ENCODE measurements around the gene PUS3. TPM values are rescaled to one million over a fixed set of nuclear protein-coding genes. Genes with fewer than 3 reads are reported as not detected.

PUS3 gene
- total RNA-seq, 1 donor from 2014 or later = 14.3 TPM

GRCh38 chr11:125929445-125930075, 26.6 kb upstream of the PUS3 start:
- no peaks in the 10 kb centered on the region for H3K9me3 Mint-ChIP-seq (ENCODE audit: unreplicated experiment)
- Histone ChIP-seq H3K9ac (ENCODE audit: low read length) (no peak overlapping the region), H3K27me3 (ENCODE audit: insufficient read depth, low read length) (peaks cover 11% of the 10 kb centered on the region), H3K4me3 (ENCODE audit: insufficient read depth, low read depth, low read length) (no peak overlapping the region), H3K27ac (ENCODE audit: low read depth, low read length) (no peak overlapping the region), H3K4me2 (ENCODE audit: low read length) (no peak overlapping the region), H3K4me1 (ENCODE audit: insufficient read depth, low read length) (no peaks in the 10 kb centered on the region), H3K36me3 (ENCODE audit: insufficient read depth, low read length) (no peaks in the 10 kb centered on the region), H4K20me1 (ENCODE audit: insufficient read depth, low read length) (no peaks in the 10 kb centered on the region), H2AFZ (ENCODE audit: low read depth, low read length) (no peak overlapping the region), H3K79me2 (ENCODE audit: insufficient read depth, low read length) (no peaks in the 10 kb centered on the region), H3K9me3 (ENCODE audit: insufficient read depth, low read depth, low read length) (no peaks in the 10 kb centered on the region)
- H3K27me3 Mint-ChIP-seq (ENCODE audit: low read depth, unreplicated experiment) = peaks cover 43% of the 10 kb centered on the region
- no peaks in the 10 kb centered on the region for H3K36me3 Mint-ChIP-seq (ENCODE audit: low read depth, unreplicated experiment)
- no peak overlapping the region for H3K27ac Mint-ChIP-seq (ENCODE audit: unreplicated experiment)
- FAIRE-seq = no peak
- no peak for DNase-seq (ENCODE audit: low read depth)
- TF ChIP-seq EZH2 (IDR thresholded peaks at IDR 0.05; ENCODE audit: insufficient read depth, low read length) (no peak), CTCF (IDR thresholded peaks at IDR 0.05; ENCODE audit: insufficient read depth, low read depth, low read length) (no peak)
- peaks cover 6% of the 10 kb centered on the region for H3K4me1 Mint-ChIP-seq (ENCODE audit: low read depth, unreplicated experiment)
- H3K4me3 Mint-ChIP-seq (ENCODE audit: unreplicated experiment) = no peak overlapping the region

- H3K27me3 Mint-ChIP-seq (ENCODE audit: low read depth, unreplicated experiment) = peaks cover 26% of the 10 kb centered on the region
- Histone ChIP-seq H3K27ac (ENCODE audit: low read depth, low read length) (no peak overlapping the region), H3K9me3 (ENCODE audit: insufficient read depth, low read depth, low read length) (no peaks in the 10 kb centered on the region), H3K79me2 (ENCODE audit: insufficient read depth, low read length) (no peaks in the 10 kb centered on the region), H3K27me3 (ENCODE audit: insufficient read depth, low read length) (peaks cover 8% of the 10 kb centered on the region), H3K4me1 (ENCODE audit: insufficient read depth, low read length) (no peaks in the 10 kb centered on the region), H4K20me1 (ENCODE audit: insufficient read depth, low read length) (no peaks in the 10 kb centered on the region), H3K4me3 (ENCODE audit: insufficient read depth, low read depth, low read length) (no peak overlapping the region), H3K36me3 (ENCODE audit: insufficient read depth, low read length) (no peaks in the 10 kb centered on the region), H2AFZ (ENCODE audit: low read depth, low read length) (no peak overlapping the region), H3K9ac (ENCODE audit: low read length) (no peak overlapping the region), H3K4me2 (ENCODE audit: low read length) (no peak overlapping the region)
- FAIRE-seq = no peak
- no peak overlapping the region for H3K4me3 Mint-ChIP-seq (ENCODE audit: unreplicated experiment)
- H3K36me3 Mint-ChIP-seq (ENCODE audit: low read depth, unreplicated experiment) = no peaks in the 10 kb centered on the region
- H3K9me3 Mint-ChIP-seq (ENCODE audit: unreplicated experiment) = no peaks in the 10 kb centered on the region
- H3K4me1 Mint-ChIP-seq (ENCODE audit: low read depth, unreplicated experiment) = peaks cover 4% of the 10 kb centered on the region
- no peak for DNase-seq (ENCODE audit: low read depth)
- TF ChIP-seq CTCF (IDR thresholded peaks at IDR 0.05; ENCODE audit: insufficient read depth, low read depth, low read length) = no peak
- no peak for TF ChIP-seq EZH2 (IDR thresholded peaks at IDR 0.05; ENCODE audit: insufficient read depth, low read length)
- H3K27ac Mint-ChIP-seq (ENCODE audit: unreplicated experiment) = no peak overlapping the region
Observed at GRCh38 chr11:125926682-125927081, 23.7 kb upstream of the PUS3 start.

- no peak for FAIRE-seq
- H3K27ac Mint-ChIP-seq (ENCODE audit: unreplicated experiment) = no peak overlapping the region
Observed at GRCh38 chr11:125925804-125926203, 22.8 kb upstream of the PUS3 start.

More at GRCh38 chr11:125925804-125926203, 22.8 kb upstream of the PUS3 start:
- TF ChIP-seq EZH2 (IDR thresholded peaks at IDR 0.05; ENCODE audit: insufficient read depth, low read length) (no peak), CTCF (IDR thresholded peaks at IDR 0.05; ENCODE audit: insufficient read depth, low read depth, low read length) (no peak)
- H4K20me1 ChIP-seq (ENCODE audit: insufficient read depth, low read length) = no peaks in the 10 kb centered on the region
- H3K4me1 Mint-ChIP-seq (ENCODE audit: low read depth, unreplicated experiment) = peaks cover 4% of the 10 kb centered on the region
- no peak overlapping the region for H3K9ac ChIP-seq (ENCODE audit: low read length)
- H3K79me2 ChIP-seq (ENCODE audit: insufficient read depth, low read length) = no peaks in the 10 kb centered on the region
- H3K9me3 Mint-ChIP-seq (ENCODE audit: unreplicated experiment) = no peaks in the 10 kb centered on the region
- no peak overlapping the region for H3K4me2 ChIP-seq (ENCODE audit: low read length)
- no peaks in the 10 kb centered on the region for H3K4me1 ChIP-seq (ENCODE audit: insufficient read depth, low read length)
- H3K27me3 ChIP-seq (ENCODE audit: insufficient read depth, low read length) = peaks cover 8% of the 10 kb centered on the region
- no peak overlapping the region for H2AFZ ChIP-seq (ENCODE audit: low read depth, low read length)
- no peaks in the 10 kb centered on the region for H3K36me3 Mint-ChIP-seq (ENCODE audit: low read depth, unreplicated experiment)
- H3K4me3 ChIP-seq (ENCODE audit: insufficient read depth, low read depth, low read length) = no peak overlapping the region
- H3K4me3 Mint-ChIP-seq (ENCODE audit: unreplicated experiment) = no peak overlapping the region
- no peaks in the 10 kb centered on the region for H3K9me3 ChIP-seq (ENCODE audit: insufficient read depth, low read depth, low read length)
- no peak for DNase-seq (ENCODE audit: low read depth)
- H3K27me3 Mint-ChIP-seq (ENCODE audit: low read depth, unreplicated experiment) = peaks cover 20% of the 10 kb centered on the region
- no peaks in the 10 kb centered on the region for H3K36me3 ChIP-seq (ENCODE audit: insufficient read depth, low read length)
- H3K27ac ChIP-seq (ENCODE audit: low read depth, low read length) = no peak overlapping the region

Data from astrocyte (in vitro differentiated cells and primary cell).